K562 (cell line): ENCODE measurements around the gene EPGN. TPM values are rescaled to one million over a fixed set of nuclear protein-coding genes. Genes with fewer than 3 reads are reported as not detected.

Source experiments
- ZNF318 ChIP-seq, 2 experiments: fragments of 450-650 bp; IDR thresholded peaks; 2 replicates each; pipeline ENCODE4 v1.6.1; 2016; ENCODE audit warnings: mild to moderate bottlenecking in 2 of 2, borderline replicate concordance in 1 of 2, low read depth in 1 of 2, moderate library complexity in 1 of 2
- polyA plus RNA-seq, 8 experiments: library from polyadenylated mRNA; depleted of rRNA in 4 of 8; stranded (reverse) in 5 of 8; unstranded in 3 of 8; fragments of >200 nt; fragmentation: Nextera tagmentation in 2 of 8; fragmentation: Illumina TruSeq in 1 of 8; extraction: Ambion mirVana in 2 of 8; extraction: Trizol in 1 of 8; gene quantifications; 2 replicates each; pipeline versions ENCODE4 v1.2.1 to v1.2.3, GENCODE V29; 2011 to 2014; ENCODE audit warnings: inconsistent platforms in 1 of 8, missing spikeins in 1 of 8
- total RNA-seq, 7 experiments: library from RNA; depleted of rRNA in 6 of 7; stranded (reverse); fragments of >200 nt in 6 of 7; fragmentation: Illumina TruSeq in 2 of 7; extraction: Trizol in 2 of 7; gene quantifications; 2 replicates each; pipeline versions ENCODE4 v1.2.1 to v1.2.3, GENCODE V29; 2011 to 2021; ENCODE audit warnings: low replicate concordance in 1 of 7

EPGN gene
- total and polyA plus RNA-seq, 9 of the 15 experiments (the other 6 are each of a cell fraction or from before 2014, with no cell fraction given) = 0.10 to 0.56 TPM; not detected in 7

- no peak for TF ChIP-seq ZNF318 (IDR thresholded peaks at IDR 0.05; ENCODE audit: borderline replicate concordance in 1 of 2, low read depth in 1 of 2)
These were observed 8.1 kb downstream of the EPGN start (continued) for GRCh38 chr4:74316397-74316796.
